T-helper 22 cell (primary cell): Measurements from ENCODE around the gene NKAIN2.
"Not testable (repeated sequence)": the region's sequence is repeated elsewhere in the genome, so short reads cannot be mapped to it uniquely, and the experiment has no call there.

Experiments
- DNase-seq: peaks from one replicate; pipeline ENCODE4 v3.0.0-alpha.2; 2020; ENCODE audit warnings: low read depth

Gene NKAIN2

DNA sequence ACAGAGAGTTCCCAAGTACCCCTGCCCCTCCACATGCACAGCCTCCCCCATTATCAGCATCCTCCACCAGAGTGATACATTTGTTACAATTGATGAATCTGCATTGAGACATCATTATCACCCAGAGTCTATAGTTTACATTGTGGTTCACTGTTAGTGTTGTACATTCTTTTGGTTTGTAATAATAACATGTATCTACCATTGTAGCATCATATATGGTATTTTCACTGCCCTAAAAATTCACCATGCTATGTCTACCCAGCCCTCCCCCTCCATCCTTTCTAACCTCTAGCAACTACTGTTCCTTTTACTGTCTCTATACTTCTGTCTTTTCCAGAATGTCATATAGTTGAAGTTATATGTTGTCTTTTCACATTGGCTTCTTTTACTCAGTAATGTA, 884.7 kb downstream of the NKAIN2 start:
- no peak for DNase-seq

DNA sequence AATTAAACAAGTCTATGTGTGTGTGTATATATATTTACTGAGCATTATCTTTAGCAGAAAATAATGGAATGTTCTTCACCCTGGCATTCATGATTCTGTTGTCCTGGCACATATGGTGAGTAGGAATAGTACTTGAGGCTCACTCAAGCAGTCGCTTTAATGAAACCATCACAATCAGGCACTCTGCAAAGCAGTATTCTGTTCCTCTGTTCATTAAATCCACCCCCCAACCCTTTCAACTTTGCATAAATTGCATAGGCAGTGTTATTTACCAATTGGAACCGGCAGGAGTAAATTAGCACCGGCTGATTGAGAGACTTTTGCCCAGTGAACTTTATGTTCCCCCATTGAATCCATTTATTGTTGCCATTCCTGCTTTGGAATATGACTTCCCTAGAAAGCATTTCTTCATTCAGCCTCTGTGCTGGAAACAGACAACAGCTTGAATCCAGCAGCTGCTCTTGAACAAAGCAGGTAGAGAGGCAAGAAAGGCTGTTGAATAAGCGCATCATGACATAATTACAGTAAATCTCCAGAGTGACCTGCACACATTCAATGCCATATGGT, 890.6 kb downstream of the NKAIN2 start:
- DNase-seq, result no peak

DNA sequence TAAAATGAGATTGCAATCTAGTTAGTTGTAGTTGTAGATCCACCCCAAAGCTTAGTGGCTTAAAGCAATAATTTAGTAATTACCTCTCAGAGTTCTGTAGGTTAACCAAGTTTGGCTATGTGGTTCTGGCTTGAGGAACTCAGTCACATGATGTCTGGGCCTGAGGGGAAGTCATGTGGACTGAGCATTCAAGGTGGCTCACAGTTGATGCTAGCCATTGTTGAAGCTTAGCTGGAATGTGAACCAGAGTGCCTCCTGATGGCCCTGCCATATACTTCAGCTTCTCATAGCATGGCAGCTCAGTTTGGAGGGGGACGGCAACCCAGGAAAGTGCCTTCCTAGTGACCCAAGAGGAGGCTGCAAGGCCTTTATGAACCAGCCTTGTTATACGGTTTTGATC, 895.4 kb downstream of the NKAIN2 start:
- no peak for DNase-seq

DNA sequence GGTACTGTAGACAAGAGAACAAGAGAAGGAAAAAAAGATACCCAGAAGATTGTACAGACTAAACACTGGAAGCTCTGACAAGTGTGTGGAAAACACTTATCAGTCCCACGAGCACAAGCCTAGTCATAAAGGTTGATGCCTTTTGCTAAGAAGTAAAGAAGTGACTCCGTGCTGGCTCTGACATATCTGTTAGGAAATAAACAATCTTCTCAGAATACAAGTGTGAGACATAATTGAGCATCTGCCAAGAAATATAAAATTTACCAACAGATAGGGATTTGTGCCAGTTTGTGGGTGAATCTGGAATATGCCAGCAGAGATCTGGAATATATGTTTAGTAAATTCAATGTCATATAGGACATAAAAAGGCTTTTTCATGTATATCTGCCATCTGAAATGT, 899.9 kb downstream of the NKAIN2 start:
- no peak for DNase-seq

DNA sequence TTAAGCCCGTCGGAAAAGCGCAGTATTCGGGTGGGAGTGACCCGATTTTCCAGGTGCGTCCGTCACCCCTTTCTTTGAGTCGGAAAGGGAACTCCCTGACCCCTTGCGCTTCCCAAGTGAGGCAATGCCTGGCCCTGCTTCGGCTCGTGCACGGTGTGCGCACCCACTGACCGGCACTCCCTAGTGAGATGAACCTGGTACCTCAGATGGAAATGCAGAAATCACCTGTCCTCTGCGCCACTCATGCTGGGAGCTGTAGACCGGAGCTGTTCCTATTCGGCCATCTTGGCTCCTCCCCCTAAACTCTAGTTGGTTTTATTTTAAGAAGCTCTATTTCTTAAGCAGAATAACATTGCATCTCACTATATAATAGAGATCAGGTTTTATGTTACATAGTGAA, 908.9 kb downstream of the NKAIN2 start:
- not testable (repeated sequence) for DNase-seq

DNA sequence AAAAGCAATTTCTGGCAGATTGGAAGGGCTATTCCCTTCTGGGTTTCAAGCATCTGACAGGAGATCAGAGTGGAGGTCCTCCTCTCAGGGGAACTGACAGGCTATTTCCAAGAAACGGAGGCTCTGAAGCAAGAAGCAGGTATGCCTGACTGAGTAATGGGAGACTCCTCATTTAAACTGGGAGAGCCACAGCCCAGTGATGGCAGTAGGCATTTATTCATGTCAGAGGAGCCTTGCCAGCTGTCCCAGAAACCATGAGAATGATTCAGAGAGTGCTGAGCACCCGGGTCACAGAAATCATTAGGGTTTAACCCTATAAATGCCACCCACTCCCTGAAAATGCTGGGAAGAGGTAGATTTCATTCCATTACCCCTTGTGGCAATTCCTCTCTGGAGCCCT, 911.1 kb downstream of the NKAIN2 start:
- no peak for DNase-seq

DNA sequence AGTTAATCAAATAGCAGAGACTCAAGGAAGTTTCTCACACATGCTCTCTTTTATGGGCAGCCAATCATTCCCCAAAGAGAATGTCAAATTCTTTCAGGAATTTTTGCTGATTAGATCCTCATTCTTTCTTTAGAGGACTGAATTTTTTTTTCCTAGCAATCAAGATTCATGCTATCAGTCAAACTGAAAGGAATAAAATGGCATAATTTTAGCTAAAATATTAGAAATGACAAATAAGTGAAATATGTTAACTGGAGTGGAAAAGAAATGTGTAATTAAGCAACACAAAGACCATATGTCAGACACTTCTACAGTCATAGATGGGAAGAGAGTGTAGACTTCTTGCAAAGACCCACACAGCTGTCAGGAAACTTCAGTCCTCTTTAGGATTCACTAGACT, 916.2 kb downstream of the NKAIN2 start:
- DNase-seq, result no peak

DNA sequence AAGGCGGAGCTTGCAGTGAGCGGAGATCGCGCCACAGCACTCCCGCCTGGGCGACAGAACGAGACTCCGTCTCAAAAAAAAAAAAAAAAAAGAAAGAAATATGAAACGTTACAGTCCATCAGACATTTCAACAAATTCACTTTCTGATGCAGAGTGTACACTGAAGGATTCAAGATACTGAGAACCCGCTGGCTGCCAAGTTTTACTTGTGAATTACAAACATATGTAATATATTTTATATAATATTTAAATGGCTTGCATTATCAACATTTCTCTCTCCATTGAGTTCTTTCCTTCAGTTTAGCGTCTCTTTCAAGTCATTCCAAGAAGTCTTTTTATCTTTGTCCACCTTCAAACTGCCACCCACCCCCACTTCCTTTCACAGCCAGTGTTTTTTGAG, 917.7 kb downstream of the NKAIN2 start:
- no peak for DNase-seq

DNA sequence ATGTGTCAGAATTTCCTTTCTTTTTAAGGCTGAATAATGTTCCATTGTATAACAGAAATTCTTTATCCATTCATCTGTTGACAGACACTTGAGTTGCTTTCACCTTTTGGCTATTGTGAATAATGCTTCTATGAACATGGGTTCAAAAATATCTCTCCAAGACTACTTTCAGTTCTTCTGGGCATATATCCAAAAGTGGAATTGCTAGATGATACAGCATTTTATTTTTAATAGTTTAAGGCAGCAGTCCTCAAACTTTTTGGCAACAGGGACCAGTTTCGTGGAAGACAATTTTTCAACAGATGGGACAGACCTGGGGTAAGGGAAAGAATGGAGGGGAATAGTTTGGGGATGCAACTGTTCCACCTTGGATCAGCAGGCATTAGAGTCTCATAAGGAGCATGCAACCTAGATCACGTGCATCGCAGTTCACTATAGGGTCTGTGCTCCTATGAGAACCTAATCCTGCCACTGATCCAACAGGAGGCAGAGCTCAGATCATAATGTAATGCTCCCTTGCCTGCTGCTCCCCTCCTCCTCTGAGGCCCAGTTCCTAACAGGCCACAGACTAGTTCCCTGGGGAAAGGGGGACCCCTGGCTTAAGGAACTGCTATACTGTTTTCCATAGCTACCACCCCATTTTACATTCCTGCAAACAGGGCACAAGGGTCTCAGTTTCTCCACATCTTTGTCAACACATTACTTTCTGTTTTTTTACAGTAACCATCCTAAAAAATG, 918.6 kb downstream of the NKAIN2 start:
- DNase-seq, result no peak

DNA sequence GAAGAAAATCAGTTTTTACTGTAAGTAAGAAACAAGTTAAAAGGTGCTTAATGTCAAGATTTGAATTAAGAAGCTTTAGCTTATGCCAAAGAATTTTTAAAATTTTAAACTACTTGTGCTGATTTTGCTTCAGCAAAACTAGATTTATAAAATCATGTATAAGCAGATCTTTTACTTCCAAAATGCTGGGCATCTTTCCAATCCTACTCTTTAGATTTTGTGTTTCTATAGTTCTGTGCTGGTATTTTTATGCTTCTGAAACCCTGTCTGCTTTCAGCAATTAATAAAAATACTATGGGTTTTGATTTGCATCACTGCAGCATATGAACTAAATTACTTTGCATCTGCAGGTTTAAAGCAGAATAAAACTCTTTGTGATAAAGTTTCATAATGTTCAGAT, 920.0 kb downstream of the NKAIN2 start:
- DNase-seq, result no peak

DNA sequence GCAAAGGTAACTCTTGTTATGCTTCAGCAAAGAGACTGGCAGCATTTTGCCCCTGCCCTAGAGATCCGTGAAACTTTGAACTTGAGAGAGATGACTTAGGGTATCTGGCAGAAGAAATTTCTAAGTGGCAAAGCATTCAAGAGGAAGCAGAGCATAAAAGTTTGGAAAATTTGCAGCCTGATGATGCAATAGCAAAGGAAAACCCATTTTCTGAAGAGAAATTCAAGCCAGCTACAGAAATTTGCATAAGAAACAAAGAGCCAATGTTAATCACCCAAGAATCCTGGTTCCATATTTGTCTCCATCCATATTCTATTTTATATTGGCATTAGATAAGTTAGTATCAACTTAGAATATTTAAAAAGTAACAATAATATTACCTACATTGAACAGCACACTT, 934.1 kb downstream of the NKAIN2 start:
- not testable (repeated sequence) for DNase-seq

DNA sequence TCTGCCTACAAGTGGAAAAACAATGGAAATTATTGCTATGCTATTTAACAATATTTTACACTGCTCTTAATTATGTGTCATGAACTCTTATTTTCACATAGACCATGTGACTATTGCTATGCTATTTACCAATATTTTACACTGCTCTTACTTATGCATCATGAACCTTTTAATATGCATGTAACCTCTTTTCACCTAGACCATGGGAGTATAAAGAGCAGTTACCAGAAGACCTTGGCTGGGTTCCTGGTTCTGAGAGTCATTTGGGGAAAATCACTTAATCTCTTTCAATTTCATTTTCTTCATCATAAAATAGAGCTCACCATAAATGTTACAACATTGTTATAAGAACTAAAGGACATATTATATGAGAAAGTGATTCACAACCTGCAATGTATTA, 934.8 kb downstream of the NKAIN2 start:
- no peak for DNase-seq

DNA sequence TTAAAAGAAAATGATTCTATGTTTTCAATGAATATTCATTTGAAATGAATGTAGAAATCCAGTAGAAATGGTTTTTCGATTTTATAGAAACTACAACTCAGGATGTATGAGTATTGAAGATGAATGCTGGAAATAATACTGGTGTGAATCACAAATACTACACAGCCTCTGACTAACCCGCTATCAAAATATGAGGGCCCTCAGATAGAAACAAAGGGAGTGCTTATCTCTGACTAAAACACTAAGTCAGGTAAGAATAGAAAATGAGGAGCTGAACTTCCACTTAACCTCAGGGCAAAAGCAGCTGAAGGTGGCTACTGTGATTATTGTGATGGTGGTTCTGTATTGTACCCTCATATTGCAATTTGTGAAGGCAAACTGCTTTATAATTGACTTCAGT, 937.7 kb downstream of the NKAIN2 start:
- DNase-seq, result no peak

DNA sequence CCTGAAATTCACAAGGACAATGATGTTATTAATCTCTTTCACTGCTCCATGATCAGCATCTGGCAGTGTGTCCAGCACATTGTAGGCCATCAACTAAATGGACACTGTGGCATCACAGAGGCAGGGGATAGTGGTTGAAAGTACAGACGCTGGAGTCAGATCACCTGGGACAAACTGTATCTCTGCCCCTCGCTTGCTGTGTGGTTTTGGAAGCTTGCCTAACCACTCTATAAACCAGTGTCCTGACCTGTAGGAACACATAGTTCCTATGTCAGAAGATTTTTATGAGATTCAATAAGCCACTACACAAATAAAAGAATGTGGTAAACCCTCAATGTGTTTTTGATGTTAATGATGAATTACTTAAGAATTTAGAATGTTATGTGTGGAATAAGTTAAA, 939.3 kb downstream of the NKAIN2 start:
- no peak for DNase-seq

DNA sequence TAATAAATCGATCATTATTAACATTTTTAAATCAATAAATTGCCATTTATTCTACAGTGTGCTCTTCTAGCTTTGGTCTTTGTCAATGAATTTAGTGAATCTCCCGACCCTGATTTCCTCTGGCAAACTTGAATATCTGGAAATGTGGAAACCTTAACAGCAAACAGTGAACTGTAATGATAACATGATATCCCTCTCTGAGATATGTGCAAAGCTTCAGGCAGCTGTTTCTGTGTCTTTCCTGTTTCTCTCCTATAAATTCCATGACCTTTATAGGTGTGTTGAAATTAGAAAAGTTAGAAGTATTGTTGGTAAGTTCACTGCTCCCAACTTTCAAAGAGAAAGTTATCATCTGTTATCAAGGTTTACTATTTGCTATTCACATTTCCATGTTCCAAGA, 939.8 kb downstream of the NKAIN2 start:
- no peak for DNase-seq

DNA sequence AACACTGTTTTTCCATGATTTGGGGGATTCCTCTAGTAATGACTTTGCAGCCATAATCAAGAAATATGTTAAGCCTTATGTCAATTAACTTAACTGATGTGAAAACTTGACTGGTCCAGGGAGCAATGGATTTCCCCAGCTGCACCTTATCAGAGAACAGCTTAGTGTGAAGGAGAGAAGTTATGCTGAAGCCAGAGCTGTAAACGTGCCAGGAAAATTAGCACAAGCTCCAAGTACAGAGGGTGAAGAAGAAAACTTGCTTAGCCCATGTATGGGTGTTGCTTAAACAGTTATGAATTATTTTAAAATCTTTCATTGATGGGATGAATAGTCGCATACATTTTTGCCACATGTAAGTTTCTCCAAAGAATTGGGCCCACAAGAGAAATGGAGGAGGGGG, 943.7 kb downstream of the NKAIN2 start:
- DNase-seq, result no peak

DNA sequence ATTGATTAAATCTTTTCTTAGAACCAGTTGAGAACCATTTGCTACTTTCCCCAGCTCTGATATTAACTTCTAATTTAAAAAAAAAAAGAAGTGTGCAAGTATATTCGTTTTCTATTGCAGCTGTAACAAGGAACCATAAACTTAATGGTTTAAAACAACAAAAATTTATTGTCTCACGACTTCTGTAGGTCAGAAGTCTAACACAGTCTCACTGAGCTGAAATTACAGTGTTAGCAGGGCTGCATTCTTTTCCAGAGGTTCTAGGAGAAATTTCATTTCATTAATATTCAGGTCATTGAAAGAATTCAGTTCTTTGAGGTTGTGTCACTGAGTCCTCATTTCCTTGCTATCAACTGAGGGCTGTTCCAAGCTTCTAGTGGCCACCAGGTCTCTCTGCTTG, 945.1 kb downstream of the NKAIN2 start:
- no peak for DNase-seq

DNA sequence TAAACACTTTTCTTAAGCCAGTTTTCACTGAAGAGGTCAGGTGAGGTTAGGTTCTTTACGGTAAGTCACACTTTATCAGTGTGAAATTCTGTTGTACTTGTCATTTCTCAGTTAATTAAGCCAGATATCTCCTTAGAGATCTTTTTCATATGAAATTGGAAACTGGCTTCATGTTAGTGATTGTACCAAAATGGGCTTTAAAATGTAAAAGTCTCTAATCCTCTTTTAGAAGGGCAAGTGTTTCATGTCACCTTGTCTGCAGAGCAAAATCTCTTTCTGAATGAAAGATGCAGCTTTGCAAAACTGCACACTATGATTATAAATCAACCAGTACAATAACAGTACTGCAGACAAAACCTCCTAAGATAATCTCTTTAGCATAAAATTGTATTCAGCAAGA, 949.3 kb downstream of the NKAIN2 start:
- no peak for DNase-seq

DNA sequence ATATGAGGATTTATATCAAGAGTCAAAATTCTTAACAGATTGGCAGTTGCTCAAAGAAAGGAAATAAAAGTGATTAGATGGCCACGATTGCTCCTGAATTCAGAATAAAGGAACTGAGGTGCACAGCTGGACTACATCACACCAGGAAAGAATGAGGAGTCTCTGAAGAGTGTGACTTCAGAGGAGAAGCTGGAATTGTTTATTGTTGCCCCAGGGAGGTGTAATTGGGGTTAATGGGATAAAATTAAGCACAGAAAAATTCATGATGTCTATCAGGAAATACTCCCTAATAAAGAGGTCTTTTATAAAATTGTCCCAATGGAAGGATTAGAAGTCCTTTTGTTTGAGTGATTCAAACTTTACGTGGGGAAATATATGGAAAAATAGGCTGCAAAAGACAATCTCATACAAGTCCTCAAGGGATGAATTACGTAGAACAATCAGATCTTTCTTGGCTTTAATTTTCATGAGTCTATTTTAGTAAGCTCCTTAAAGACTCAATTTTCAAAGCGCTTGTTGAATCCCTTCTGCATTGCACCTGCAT, 950.0 kb downstream of the NKAIN2 start:
- no peak for DNase-seq

DNA sequence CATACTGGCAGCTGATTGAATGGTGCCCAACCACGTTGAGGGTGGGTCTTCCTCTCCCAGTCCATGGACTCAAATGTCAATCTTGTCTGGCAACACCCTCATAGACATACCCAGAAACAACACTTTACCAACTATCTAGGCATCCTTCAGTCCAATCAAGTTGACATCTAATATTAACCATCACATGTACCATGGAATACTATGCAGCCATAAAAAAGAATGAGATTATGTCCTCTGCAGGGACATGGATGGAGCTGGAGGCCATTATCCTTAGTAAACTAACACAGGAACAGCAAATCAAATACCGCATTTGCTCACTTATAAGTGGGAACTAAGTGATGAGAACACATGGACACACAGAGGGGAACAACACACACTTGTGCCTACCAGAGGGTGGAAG, 951.7 kb downstream of the NKAIN2 start:
- DNase-seq, result no peak

DNA sequence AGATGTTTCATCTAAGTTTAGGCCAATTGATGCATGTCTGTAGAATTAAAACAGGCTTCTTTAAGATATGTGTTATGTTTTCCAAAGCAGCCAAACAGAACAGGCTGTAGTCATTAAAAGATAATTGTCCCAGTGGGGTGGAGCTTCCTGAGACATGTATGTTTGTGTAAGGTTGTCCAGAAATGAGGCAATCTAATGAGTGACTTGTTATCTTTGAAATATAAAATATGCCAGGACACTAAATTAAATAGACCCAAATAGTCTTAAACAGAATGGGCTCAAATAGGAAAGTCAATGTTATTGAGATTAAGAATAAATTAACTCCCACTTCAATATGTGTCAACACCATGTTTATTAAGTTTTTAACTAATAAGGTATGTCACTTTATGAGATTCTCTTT, 953.9 kb downstream of the NKAIN2 start:
- DNase-seq, result no peak

DNA sequence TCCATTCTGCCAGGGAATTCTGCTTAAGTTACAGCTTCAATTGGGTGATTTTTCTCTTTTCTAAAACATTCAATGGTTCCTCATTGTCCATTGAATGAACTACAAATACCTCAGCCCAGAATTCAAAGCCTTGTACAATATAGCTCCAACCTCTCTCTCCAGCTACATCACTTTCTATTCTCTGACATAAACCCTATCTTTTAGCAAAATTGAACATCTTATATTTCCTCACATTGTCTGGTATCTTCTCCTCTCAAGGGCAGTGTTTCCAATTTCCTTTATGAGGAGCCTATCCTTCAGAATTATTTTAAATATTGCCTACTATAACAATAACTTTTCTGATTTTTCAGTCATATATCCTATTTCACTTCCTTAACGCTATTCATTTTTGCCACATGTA, 955.0 kb downstream of the NKAIN2 start:
- no peak for DNase-seq

DNA sequence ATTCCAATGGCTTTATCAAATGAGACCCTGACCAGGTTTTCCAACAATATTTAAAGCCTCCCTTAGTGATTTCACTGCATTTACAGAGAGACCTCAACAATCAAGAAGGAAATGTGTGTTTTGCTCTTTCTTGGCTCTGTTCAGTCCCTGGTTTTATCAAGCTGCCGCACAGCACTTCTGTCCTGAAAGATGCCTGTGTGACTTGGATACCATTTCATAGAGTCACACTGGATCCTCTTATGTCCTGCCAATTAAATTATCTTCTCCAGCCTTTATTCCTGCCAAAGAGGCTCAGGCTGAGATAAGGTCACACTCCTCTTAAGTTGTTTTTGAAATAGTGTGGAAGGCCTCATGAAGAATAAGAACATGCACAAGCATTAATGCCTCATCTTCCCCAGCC, 961.6 kb downstream of the NKAIN2 start:
- DNase-seq, result no peak

DNA sequence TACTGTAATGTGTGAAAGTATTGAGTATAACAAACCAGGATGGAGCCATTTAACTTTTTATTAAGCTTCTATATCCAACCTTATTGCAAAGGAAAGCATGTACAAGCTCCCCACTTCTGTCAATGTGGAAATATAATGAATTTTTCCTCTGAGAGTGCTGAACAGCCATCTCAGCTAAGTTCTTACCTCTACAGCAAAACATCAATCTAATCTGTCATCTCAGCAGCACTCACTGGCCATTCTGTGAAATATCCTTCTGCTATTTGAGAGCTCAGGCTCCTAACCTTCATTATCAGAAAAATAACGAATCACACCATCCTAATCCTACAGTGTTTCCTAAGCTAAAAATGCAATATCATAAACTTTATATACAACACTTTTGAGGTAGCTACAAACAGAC, 964.6 kb downstream of the NKAIN2 start:
- no peak for DNase-seq
